AG10803 (cell line): ENCODE measurements around the gene TRIP13.
"Not testable (repeated sequence)": the region's sequence is repeated elsewhere in the genome, so short reads cannot be mapped to it uniquely, and the experiment has no call there.

ENCODE experiments used
- DNase-seq: peaks from one replicate; pipeline ENCODE4 v3.0.0; 2010; ENCODE audit warnings: low read depth
- H3K4me3 ChIP-seq: 2 replicates; pipeline ENCODE4 v1.5.1; 2011; ENCODE audit warnings: mild to moderate bottlenecking, low read length, control low read depth
- CTCF ChIP-seq: conservative IDR thresholded peaks from 2 replicates; pipeline ENCODE4 v1.5.1; 2011; ENCODE audit warnings: mild to moderate bottlenecking, low read length, control low read depth, inconsistent platforms

Gene TRIP13

GRCh38 chr5:875931-876330, 16.8 kb upstream of the TRIP13 start:
- no peak for DNase-seq
- no peak overlapping the region for H3K4me3 ChIP-seq
- no peak for TF ChIP-seq CTCF

- TF ChIP-seq CTCF = no peak
- H3K4me3 ChIP-seq = no peak overlapping the region
- DNase-seq = no peak
These were observed 16.0 kb upstream of the TRIP13 start for GRCh38 chr5:876398-877365.

DNA sequence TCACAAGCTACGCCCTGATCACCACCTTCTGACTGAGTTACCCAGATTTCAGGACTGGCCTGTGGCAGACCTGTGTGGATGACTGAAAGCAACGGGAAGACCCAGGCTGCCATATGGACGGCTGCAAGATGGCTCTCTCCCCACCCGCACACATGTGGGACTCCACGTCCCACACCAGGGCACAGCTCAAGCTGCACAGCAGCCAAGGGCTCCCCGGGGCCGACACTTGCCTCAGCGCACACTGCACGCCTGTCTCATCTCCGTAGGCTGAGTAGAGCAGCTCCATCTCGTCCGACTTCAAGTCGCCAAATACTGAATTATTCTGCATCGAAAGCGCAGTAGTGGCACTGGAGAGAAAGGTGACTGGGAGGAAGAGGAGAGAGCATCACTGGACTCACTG, 14.6 kb upstream of the TRIP13 start:
- no peak for TF ChIP-seq CTCF
- DNase-seq = no peak
- H3K4me3 ChIP-seq = no peak overlapping the region

DNA sequence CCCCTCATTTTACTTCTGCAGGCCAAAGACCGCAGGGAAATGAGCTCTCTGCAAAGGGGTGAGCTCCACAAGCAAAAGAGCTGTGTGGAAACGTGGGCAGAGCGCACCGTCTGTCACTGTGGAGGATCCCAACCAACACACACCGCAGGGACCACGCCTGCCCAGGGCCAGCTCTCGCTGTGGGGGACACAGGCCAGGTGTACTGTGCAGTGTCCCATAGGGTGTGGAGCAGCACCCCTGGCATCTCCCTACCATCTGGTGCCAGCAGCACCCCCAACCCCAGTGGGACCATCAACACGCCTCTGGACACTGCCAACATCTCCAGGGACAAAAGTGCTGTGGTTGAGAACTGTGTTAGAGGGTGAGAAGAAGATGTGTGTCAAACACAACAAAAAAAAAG, 14.0 kb upstream of the TRIP13 start:
- not testable (repeated sequence) for H3K4me3 ChIP-seq, DNase-seq

GRCh38 chr5:880816-881550, 11.7 kb upstream of the TRIP13 start:
- no peak for DNase-seq
- H3K4me3 ChIP-seq = no peak overlapping the region
- TF ChIP-seq CTCF = no peak

- no peak for DNase-seq
- no peak for TF ChIP-seq CTCF
These were observed 11.1 kb upstream of the TRIP13 start for GRCh38 chr5:881551-881935.

GRCh38 chr5:882253-883183, 10.2 kb upstream of the TRIP13 start:
- no peak for TF ChIP-seq CTCF
- DNase-seq = no peak
- no peak overlapping the region for H3K4me3 ChIP-seq

More at GRCh38 chr5:881551-881935, 11.1 kb upstream of the TRIP13 start:
- H3K4me3 ChIP-seq = no peak overlapping the region
